ENCODE measurements around the gene DDX4. TPM values are rescaled to one million over a fixed set of nuclear protein-coding genes. Genes with fewer than 3 reads are reported as not detected.
A peak's percentile ranks its signal among the peaks of the same experiment; 100 is the strongest.
"Not testable (repeated sequence)": the region's sequence is repeated elsewhere in the genome, so short reads cannot be mapped to it uniquely, and the experiment has no call there.

DDX4 gene
- total RNA-seq, 2 donors from 2014 or later: not detected

GRCh38 chr5:55747778-55748318, 10.0 kb downstream of the DDX4 start:
- Mint-ChIP-seq H3K27me3 (no peaks in the 10 kb centered on the region), H3K36me3 (ENCODE audit: low read depth) (no peaks in the 10 kb centered on the region), H3K27ac (no peak overlapping the region), H3K4me1 (no peaks in the 10 kb centered on the region), H3K4me3 (no peak overlapping the region)
- no peak for ATAC-seq
- DNase-seq: no peak
- no peaks in the 10 kb centered on the region for H3K9me3 ChIP-seq (ENCODE audit: control insufficient read depth, low read length, poor library complexity, severe bottlenecking)

- Mint-ChIP-seq H3K27ac (no peak overlapping the region), H3K4me1 (no peaks in the 10 kb centered on the region), H3K4me3 (no peak overlapping the region), H3K27me3 (no peaks in the 10 kb centered on the region), H3K36me3 (ENCODE audit: low read depth) (no peaks in the 10 kb centered on the region)
- H3K9me3 ChIP-seq (ENCODE audit: control insufficient read depth, low read length, poor library complexity, severe bottlenecking): no peaks in the 10 kb centered on the region
- DNase-seq (no peak), ATAC-seq (no peak)
These were observed 11.5 kb downstream of the DDX4 start for GRCh38 chr5:55749387-55749786.

- no peaks in the 10 kb centered on the region for H3K9me3 ChIP-seq (ENCODE audit: control insufficient read depth, low read length, poor library complexity, severe bottlenecking)
- DNase-seq (no peak), ATAC-seq (no peak)
- no peak overlapping the region for H3K27ac Mint-ChIP-seq
- no peaks in the 10 kb centered on the region for H3K4me1 Mint-ChIP-seq
- H3K4me3 Mint-ChIP-seq: no peak overlapping the region
- H3K27me3 Mint-ChIP-seq: no peaks in the 10 kb centered on the region
- no peaks in the 10 kb centered on the region for H3K36me3 Mint-ChIP-seq (ENCODE audit: low read depth)
These were observed 12.2 kb downstream of the DDX4 start for GRCh38 chr5:55750063-55750462.

GRCh38 chr5:55750499-55750898, 12.6 kb downstream of the DDX4 start:
- H3K9me3 ChIP-seq (ENCODE audit: control insufficient read depth, low read length, poor library complexity, severe bottlenecking): no peaks in the 10 kb centered on the region
- Mint-ChIP-seq H3K4me3 (no peak overlapping the region), H3K27me3 (no peaks in the 10 kb centered on the region), H3K27ac (no peak overlapping the region), H3K4me1 (no peaks in the 10 kb centered on the region), H3K36me3 (ENCODE audit: low read depth) (no peaks in the 10 kb centered on the region)
- ATAC-seq (no peak), DNase-seq (no peak)

GRCh38 chr5:55758231-55758630, 20.4 kb downstream of the DDX4 start:
- Mint-ChIP-seq H3K4me3 (no peak overlapping the region), H3K27me3 (peaks cover 24% of the 10 kb centered on the region), H3K27ac (no peak overlapping the region), H3K4me1 (peaks cover 3% of the 10 kb centered on the region), H3K36me3 (ENCODE audit: low read depth) (peaks cover 3% of the 10 kb centered on the region)
- H3K9me3 ChIP-seq (ENCODE audit: control insufficient read depth, low read length, poor library complexity, severe bottlenecking): no peaks in the 10 kb centered on the region
- no peak for DNase-seq
- no peak for ATAC-seq

GRCh38 chr5:55758714-55759113, 20.9 kb downstream of the DDX4 start:
- ATAC-seq (no peak), DNase-seq (no peak)
- no peak overlapping the region for H3K4me3 Mint-ChIP-seq
- H3K27me3 Mint-ChIP-seq: peaks cover 24% of the 10 kb centered on the region
- peaks cover 6% of the 10 kb centered on the region for H3K4me1 Mint-ChIP-seq
- H3K9me3 ChIP-seq (ENCODE audit: control insufficient read depth, low read length, poor library complexity, severe bottlenecking): no peaks in the 10 kb centered on the region
- H3K27ac Mint-ChIP-seq: no peak overlapping the region
- peaks cover 3% of the 10 kb centered on the region for H3K36me3 Mint-ChIP-seq (ENCODE audit: low read depth)

- not testable (repeated sequence) for ATAC-seq; H3K4me3 Mint-ChIP-seq; H3K36me3 Mint-ChIP-seq (ENCODE audit: low read depth); H3K27ac Mint-ChIP-seq; H3K9me3 ChIP-seq (ENCODE audit: control insufficient read depth, low read length, poor library complexity, severe bottlenecking); DNase-seq
- peaks cover 13% of the 10 kb centered on the region for H3K4me1 Mint-ChIP-seq
- H3K27me3 Mint-ChIP-seq: peaks cover 24% of the 10 kb centered on the region
These were observed 23.9 kb downstream of the DDX4 start for GRCh38 chr5:55761721-55762120.

- H3K4me1 Mint-ChIP-seq: peaks cover 13% of the 10 kb centered on the region
- no peak overlapping the region for H3K27ac Mint-ChIP-seq
- peak overlapping the region; percentile 49 for H3K4me3 Mint-ChIP-seq
- no peaks in the 10 kb centered on the region for H3K9me3 ChIP-seq (ENCODE audit: control insufficient read depth, low read length, poor library complexity, severe bottlenecking)
- ATAC-seq: peak; percentile 57
- DNase-seq: no peak
- peaks cover 16% of the 10 kb centered on the region for H3K27me3 Mint-ChIP-seq
- H3K36me3 Mint-ChIP-seq (ENCODE audit: low read depth): peaks cover 3% of the 10 kb centered on the region
These were observed 26.0 kb downstream of the DDX4 start for GRCh38 chr5:55763746-55764420.

GRCh38 chr5:55768279-55768678, 30.4 kb downstream of the DDX4 start:
- no peak overlapping the region for H3K27ac Mint-ChIP-seq
- H3K9me3 ChIP-seq (ENCODE audit: control insufficient read depth, low read length, poor library complexity, severe bottlenecking): no peaks in the 10 kb centered on the region
- H3K4me1 Mint-ChIP-seq: peaks cover 9% of the 10 kb centered on the region
- DNase-seq (no peak), ATAC-seq (no peak)
- H3K36me3 Mint-ChIP-seq (ENCODE audit: low read depth): no peaks in the 10 kb centered on the region
- no peaks in the 10 kb centered on the region for H3K27me3 Mint-ChIP-seq
- no peak overlapping the region for H3K4me3 Mint-ChIP-seq

- ATAC-seq: no peak
- H3K9me3 ChIP-seq (ENCODE audit: control insufficient read depth, low read length, poor library complexity, severe bottlenecking): no peaks in the 10 kb centered on the region
- no peaks in the 10 kb centered on the region for H3K36me3 Mint-ChIP-seq (ENCODE audit: low read depth)
- no peaks in the 10 kb centered on the region for H3K4me1 Mint-ChIP-seq
- no peak overlapping the region for H3K27ac Mint-ChIP-seq
- no peak for DNase-seq
- H3K4me3 Mint-ChIP-seq: no peak overlapping the region
- no peaks in the 10 kb centered on the region for H3K27me3 Mint-ChIP-seq
These were observed 33.4 kb downstream of the DDX4 start for GRCh38 chr5:55771175-55771655.

- no peak overlapping the region for H3K4me3 Mint-ChIP-seq
- DNase-seq (no peak), ATAC-seq (no peak)
- peaks cover 2% of the 10 kb centered on the region for H3K36me3 Mint-ChIP-seq (ENCODE audit: low read depth)
- no peaks in the 10 kb centered on the region for H3K4me1 Mint-ChIP-seq
- H3K27me3 Mint-ChIP-seq: peaks cover 10% of the 10 kb centered on the region
- no peak overlapping the region for H3K27ac Mint-ChIP-seq
- no peaks in the 10 kb centered on the region for H3K9me3 ChIP-seq (ENCODE audit: control insufficient read depth, low read length, poor library complexity, severe bottlenecking)
These were observed 35.2 kb downstream of the DDX4 start for GRCh38 chr5:55773057-55773456.

- ATAC-seq: no peak
- no peak overlapping the region for H3K4me3 Mint-ChIP-seq
- no peak overlapping the region for H3K27ac Mint-ChIP-seq
- H3K4me1 Mint-ChIP-seq: peaks cover 2% of the 10 kb centered on the region
- peaks cover 21% of the 10 kb centered on the region for H3K27me3 Mint-ChIP-seq
- no peaks in the 10 kb centered on the region for H3K9me3 ChIP-seq (ENCODE audit: control insufficient read depth, low read length, poor library complexity, severe bottlenecking)
- DNase-seq: no peak
- H3K36me3 Mint-ChIP-seq (ENCODE audit: low read depth): peaks cover 2% of the 10 kb centered on the region
These were observed 39.5 kb downstream of the DDX4 start for GRCh38 chr5:55777332-55777731.

GRCh38 chr5:55800924-55801323, 63.1 kb downstream of the DDX4 start:
- Mint-ChIP-seq H3K4me1 (no peaks in the 10 kb centered on the region), H3K27ac (no peak overlapping the region), H3K36me3 (ENCODE audit: low read depth) (no peaks in the 10 kb centered on the region), H3K27me3 (no peaks in the 10 kb centered on the region), H3K4me3 (no peak overlapping the region)
- ATAC-seq (peak; percentile 72), DNase-seq (no peak)
- H3K9me3 ChIP-seq (ENCODE audit: control insufficient read depth, low read length, poor library complexity, severe bottlenecking): no peaks in the 10 kb centered on the region

- H3K36me3 Mint-ChIP-seq (ENCODE audit: low read depth); DNase-seq; H3K4me1 Mint-ChIP-seq; H3K27me3 Mint-ChIP-seq; H3K4me3 Mint-ChIP-seq; H3K27ac Mint-ChIP-seq; H3K9me3 ChIP-seq (ENCODE audit: control insufficient read depth, low read length, poor library complexity, severe bottlenecking); ATAC-seq: not testable (repeated sequence)
These were observed 71.0 kb downstream of the DDX4 start for GRCh38 chr5:55808814-55809213.
